Neural cell (in vitro differentiated cells): Measurements from ENCODE around the gene ITPK1. TPM values are rescaled to one million over a fixed set of nuclear protein-coding genes. Genes with fewer than 3 reads are reported as not detected.

ENCODE experiments used
- H2AFZ ChIP-seq: fragments of 200-600, 300-800 bp; sonication (generic), shearing (Covaris generic); 2 replicates; pipeline ENCODE4 v1.6.0; 2014; ENCODE audit warnings: low read depth, mild to moderate bottlenecking, antibody characterized with exemption, low read length, moderate library complexity
- H3F3A ChIP-seq: fragments of 200-600 bp; shearing (Covaris generic); 2 replicates; pipeline ENCODE4 v1.6.1; 2016; ENCODE audit warnings: mild to moderate bottlenecking, moderate library complexity, mixed read lengths, antibody characterized with exemption, low read length; ENCODE audit not compliant: insufficient read depth, poor library complexity, severe bottlenecking
- H3K27ac ChIP-seq: fragments of 200-600, 300-800 bp; sonication (generic), shearing (Covaris generic); 2 replicates; pipeline ENCODE4 v1.5.1; 2014; ENCODE audit warnings: mild to moderate bottlenecking, low read length, moderate library complexity
- H3K27me3 ChIP-seq: fragments of 300-800, 200-600 bp; sonication (generic), shearing (Covaris generic); 2 replicates; pipeline ENCODE4 v1.6.0; 2014; ENCODE audit warnings: mild to moderate bottlenecking, low read depth, low read length, moderate library complexity; ENCODE audit not compliant: insufficient read depth
- H3K36me3 ChIP-seq: fragments of 300-800, 200-600 bp; sonication (generic), shearing (Covaris generic); 2 replicates; pipeline ENCODE4 v1.5.1; 2014; ENCODE audit warnings: mild to moderate bottlenecking, antibody characterized with exemption, low read length, moderate library complexity; ENCODE audit not compliant: insufficient read depth
- H3K4me2 ChIP-seq: fragments of 300-800, 200-600 bp; sonication (generic), shearing (Covaris generic); 2 replicates; pipeline ENCODE4 v1.6.0; 2014; ENCODE audit warnings: mild to moderate bottlenecking, low read length
- H3K4me3 ChIP-seq: fragments of 300-800, 200-600 bp; sonication (generic), shearing (Covaris generic); 2 replicates; pipeline ENCODE4 v1.5.1; 2014; ENCODE audit warnings: mild to moderate bottlenecking, low read length, moderate library complexity
- H3K79me2 ChIP-seq: fragments of 200-600 bp; shearing (Covaris generic); replicated peaks from 2 replicates; pipeline ENCODE4 v1.6.0; 2014; ENCODE audit warnings: mild to moderate bottlenecking, low read length, moderate library complexity; ENCODE audit not compliant: insufficient read depth
- H3K9ac ChIP-seq: fragments of 300-800, 200-600 bp; sonication (generic), shearing (Covaris generic); 2 replicates; pipeline ENCODE4 v1.6.1; 2016; ENCODE audit warnings: mild to moderate bottlenecking, low read length, mixed read lengths
- H3K9me2 ChIP-seq: fragments of 200-600 bp; shearing (Covaris generic); 2 replicates; pipeline ENCODE4 v1.6.1; 2016; ENCODE audit warnings: mild to moderate bottlenecking, low read length, mixed read lengths; ENCODE audit not compliant: insufficient read depth
- H3K9me3 ChIP-seq: fragments of 200-600, 300-800 bp; sonication (generic), shearing (Covaris generic); 2 replicates; pipeline ENCODE4 v1.6.1; 2016; ENCODE audit warnings: mild to moderate bottlenecking, mixed run types, low read length, moderate library complexity, mixed read lengths
- H4K20me1 ChIP-seq: fragments of 200-600 bp; shearing (Covaris generic); 2 replicates; pipeline ENCODE4 v1.6.1; 2016; ENCODE audit warnings: mild to moderate bottlenecking, mixed run types; ENCODE audit not compliant: insufficient read depth
- EP300 ChIP-seq: fragments of 450-650 bp; conservative IDR thresholded peaks from 2 replicates; pipeline ENCODE4 v1.6.1; 2014; ENCODE audit warnings: antibody characterized with exemption, mild to moderate bottlenecking, moderate library complexity; ENCODE audit not compliant: poor library complexity, severe bottlenecking
- EZH2 ChIP-seq: fragments of 200-600, 300-800 bp; shearing (Covaris generic), sonication (generic); IDR thresholded peaks from 2 replicates; pipeline ENCODE4 v1.6.1; 2014; ENCODE audit warnings: antibody characterized with exemption, low read length, borderline replicate concordance, mild to moderate bottlenecking; ENCODE audit not compliant: insufficient read depth, poor library complexity, severe bottlenecking
- MXI1 ChIP-seq: fragments of 450-650 bp; conservative IDR thresholded peaks from 2 replicates; pipeline ENCODE4 v1.6.1; 2014; ENCODE audit warnings: antibody characterized with exemption, mild to moderate bottlenecking; ENCODE audit not compliant: poor library complexity, severe bottlenecking
- POLR2AphosphoS5 ChIP-seq: IDR thresholded peaks from 2 replicates; pipeline ENCODE4 v1.6.1; 2012
- RAD21 ChIP-seq: fragments of 450-650 bp; conservative IDR thresholded peaks from 2 replicates; pipeline ENCODE4 v1.6.1; 2014; ENCODE audit warnings: antibody characterized with exemption, mild to moderate bottlenecking, moderate library complexity
- SMC3 ChIP-seq: fragments of 450-650 bp; conservative IDR thresholded peaks from 2 replicates; pipeline ENCODE4 v1.6.1; 2014; ENCODE audit warnings: antibody characterized with exemption, mild to moderate bottlenecking, moderate library complexity; ENCODE audit not compliant: poor library complexity
- TAF1 ChIP-seq: IDR thresholded peaks from 2 replicates; pipeline ENCODE4 v1.6.1; 2012; ENCODE audit warnings: low read depth
- polyA plus RNA-seq: library from polyadenylated mRNA; depleted of rRNA; stranded (reverse); fragments of >200 nt; gene quantifications from 2 replicates; pipeline ENCODE4 v1.2.3, GENCODE V29; 2014
- TF ChIP-seq, protein P1 (sequence below): IDR thresholded peaks from 2 replicates; pipeline ENCODE4 v1.6.1; 2012; ENCODE audit warnings: borderline replicate concordance
- TF ChIP-seq, protein P2 (sequence below): fragments of 450-650 bp; IDR thresholded peaks from 2 replicates; pipeline ENCODE4 v1.5.1; 2014; ENCODE audit warnings: antibody characterized with exemption, mild to moderate bottlenecking, moderate library complexity; ENCODE audit not compliant: poor library complexity, severe bottlenecking

The ITPK1 gene
- polyA plus RNA-seq, 1 donor from 2014 or later = 65.0 TPM

DNA sequence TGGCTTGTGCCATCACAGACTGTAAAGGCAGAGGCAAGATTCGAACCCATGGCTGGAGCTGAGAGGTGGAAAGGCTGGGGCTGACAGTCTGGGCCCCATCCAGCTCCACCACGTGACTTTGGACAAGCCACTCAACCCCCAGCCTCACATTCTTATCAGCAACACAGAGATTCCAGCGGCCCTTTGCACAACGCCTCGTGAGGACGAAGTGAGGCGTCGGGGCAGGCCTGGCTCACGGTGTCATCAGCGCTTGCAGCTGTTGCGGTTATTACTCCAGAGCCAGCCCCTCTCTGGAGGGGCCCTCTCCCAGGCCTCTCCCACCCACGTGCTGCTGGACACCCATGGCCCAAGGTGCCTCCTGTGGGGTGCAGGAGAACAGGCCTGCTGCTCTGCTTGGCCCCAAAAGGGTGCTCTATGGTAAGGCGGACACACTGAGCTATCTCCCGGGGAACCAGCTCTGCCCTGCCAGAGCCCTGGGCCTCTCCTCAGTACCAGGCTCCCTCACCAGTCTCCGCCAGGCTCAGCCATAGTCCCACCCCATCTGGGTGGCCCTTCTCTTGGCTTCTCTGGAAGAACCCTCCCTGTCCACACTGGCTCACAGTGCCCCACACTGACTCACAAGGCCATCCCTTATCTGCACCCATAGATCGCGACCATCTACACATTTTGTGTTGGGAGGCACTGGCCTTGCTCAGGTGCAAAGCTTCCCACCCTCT, 171.7 kb downstream of the ITPK1 start:
- H3K9me2 ChIP-seq = no peaks in the 10 kb centered on the region
- no peak overlapping the region for H2AFZ ChIP-seq
- no peak overlapping the region for H3K9ac ChIP-seq
- no peaks in the 10 kb centered on the region for H3K9me3 ChIP-seq
- TF ChIP-seq MXI1 (no peak), EZH2 (no peak), EP300 (no peak), POLR2AphosphoS5 (no peak), SMC3 (no peak), RAD21 (no peak), TAF1 (no peak)
- TF ChIP-seq, protein P1, sequence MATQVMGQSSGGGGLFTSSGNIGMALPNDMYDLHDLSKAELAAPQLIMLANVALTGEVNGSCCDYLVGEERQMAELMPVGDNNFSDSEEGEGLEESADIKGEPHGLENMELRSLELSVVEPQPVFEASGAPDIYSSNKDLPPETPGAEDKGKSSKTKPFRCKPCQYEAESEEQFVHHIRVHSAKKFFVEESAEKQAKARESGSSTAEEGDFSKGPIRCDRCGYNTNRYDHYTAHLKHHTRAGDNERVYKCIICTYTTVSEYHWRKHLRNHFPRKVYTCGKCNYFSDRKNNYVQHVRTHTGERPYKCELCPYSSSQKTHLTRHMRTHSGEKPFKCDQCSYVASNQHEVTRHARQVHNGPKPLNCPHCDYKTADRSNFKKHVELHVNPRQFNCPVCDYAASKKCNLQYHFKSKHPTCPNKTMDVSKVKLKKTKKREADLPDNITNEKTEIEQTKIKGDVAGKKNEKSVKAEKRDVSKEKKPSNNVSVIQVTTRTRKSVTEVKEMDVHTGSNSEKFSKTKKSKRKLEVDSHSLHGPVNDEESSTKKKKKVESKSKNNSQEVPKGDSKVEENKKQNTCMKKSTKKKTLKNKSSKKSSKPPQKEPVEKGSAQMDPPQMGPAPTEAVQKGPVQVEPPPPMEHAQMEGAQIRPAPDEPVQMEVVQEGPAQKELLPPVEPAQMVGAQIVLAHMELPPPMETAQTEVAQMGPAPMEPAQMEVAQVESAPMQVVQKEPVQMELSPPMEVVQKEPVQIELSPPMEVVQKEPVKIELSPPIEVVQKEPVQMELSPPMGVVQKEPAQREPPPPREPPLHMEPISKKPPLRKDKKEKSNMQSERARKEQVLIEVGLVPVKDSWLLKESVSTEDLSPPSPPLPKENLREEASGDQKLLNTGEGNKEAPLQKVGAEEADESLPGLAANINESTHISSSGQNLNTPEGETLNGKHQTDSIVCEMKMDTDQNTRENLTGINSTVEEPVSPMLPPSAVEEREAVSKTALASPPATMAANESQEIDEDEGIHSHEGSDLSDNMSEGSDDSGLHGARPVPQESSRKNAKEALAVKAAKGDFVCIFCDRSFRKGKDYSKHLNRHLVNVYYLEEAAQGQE = no peak
- TF ChIP-seq, protein P2, sequence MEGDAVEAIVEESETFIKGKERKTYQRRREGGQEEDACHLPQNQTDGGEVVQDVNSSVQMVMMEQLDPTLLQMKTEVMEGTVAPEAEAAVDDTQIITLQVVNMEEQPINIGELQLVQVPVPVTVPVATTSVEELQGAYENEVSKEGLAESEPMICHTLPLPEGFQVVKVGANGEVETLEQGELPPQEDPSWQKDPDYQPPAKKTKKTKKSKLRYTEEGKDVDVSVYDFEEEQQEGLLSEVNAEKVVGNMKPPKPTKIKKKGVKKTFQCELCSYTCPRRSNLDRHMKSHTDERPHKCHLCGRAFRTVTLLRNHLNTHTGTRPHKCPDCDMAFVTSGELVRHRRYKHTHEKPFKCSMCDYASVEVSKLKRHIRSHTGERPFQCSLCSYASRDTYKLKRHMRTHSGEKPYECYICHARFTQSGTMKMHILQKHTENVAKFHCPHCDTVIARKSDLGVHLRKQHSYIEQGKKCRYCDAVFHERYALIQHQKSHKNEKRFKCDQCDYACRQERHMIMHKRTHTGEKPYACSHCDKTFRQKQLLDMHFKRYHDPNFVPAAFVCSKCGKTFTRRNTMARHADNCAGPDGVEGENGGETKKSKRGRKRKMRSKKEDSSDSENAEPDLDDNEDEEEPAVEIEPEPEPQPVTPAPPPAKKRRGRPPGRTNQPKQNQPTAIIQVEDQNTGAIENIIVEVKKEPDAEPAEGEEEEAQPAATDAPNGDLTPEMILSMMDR = no peak
- H4K20me1 ChIP-seq = no peaks in the 10 kb centered on the region
- no peaks in the 10 kb centered on the region for H3F3A ChIP-seq
- no peaks in the 10 kb centered on the region for H3K36me3 ChIP-seq
- no peak overlapping the region for H3K27ac ChIP-seq
- no peaks in the 10 kb centered on the region for H3K79me2 ChIP-seq
- no peak overlapping the region for H3K4me3 ChIP-seq
- no peak overlapping the region for H3K4me2 ChIP-seq
- H3K27me3 ChIP-seq = no peaks in the 10 kb centered on the region

DNA sequence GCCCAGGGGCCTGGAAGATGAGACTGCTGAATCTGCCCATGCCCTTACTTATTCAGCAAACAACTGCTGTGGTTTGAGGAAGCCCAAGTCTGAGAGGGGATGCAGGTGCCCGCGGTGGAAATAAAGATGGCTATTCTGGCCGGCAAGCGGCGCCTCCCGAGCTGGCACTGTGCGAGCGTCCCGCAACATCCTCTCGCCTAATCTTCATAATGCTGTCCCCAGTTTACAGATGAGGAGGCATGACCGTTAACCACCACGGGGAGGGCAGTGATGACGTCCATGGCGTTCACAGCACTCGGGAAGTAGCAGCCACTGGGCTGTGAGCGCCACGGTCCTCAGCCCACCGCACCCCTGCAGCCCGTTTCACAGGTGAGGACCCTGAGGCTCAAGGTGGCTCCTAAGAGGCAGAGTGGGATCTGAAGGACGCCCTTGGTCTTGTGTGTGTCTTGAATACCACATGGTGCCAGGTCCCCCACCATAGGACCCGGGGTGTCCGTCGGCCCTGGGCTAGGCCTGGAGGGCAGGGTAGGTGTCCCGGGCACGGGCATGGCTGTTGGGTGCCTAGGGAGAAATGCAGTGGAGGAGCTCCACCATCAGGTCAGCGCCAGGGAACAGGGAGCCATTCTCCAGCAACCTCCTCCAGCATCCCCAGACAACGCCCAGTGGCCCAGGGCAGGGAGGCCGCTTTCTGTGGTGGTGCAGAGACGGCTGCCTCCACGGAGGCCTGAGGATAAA, 172.6 kb downstream of the ITPK1 start:
- no peaks in the 10 kb centered on the region for H3K27me3 ChIP-seq
- no peak for TF ChIP-seq EZH2
- TF ChIP-seq, protein P1 = no peak
- TF ChIP-seq, protein P2 = no peak
- no peaks in the 10 kb centered on the region for H4K20me1 ChIP-seq
- no peaks in the 10 kb centered on the region for H3K36me3 ChIP-seq
- H3K4me2 ChIP-seq = no peak overlapping the region
- H3K79me2 ChIP-seq = no peaks in the 10 kb centered on the region
- no peak overlapping the region for H3K4me3 ChIP-seq
- no peaks in the 10 kb centered on the region for H3F3A ChIP-seq
- H3K9ac ChIP-seq = no peak overlapping the region
- H3K27ac ChIP-seq = no peak overlapping the region
- H2AFZ ChIP-seq = no peak overlapping the region
- no peaks in the 10 kb centered on the region for H3K9me2 ChIP-seq
- no peaks in the 10 kb centered on the region for H3K9me3 ChIP-seq
